B cell (primary cell): ENCODE results near the gene STARD3NL. TPM values are rescaled to one million over a fixed set of nuclear protein-coding genes. Genes with fewer than 3 reads are reported as not detected.

Experiments
- ATAC-seq: fragments of 200-7000 bp; cut with Tn5 transposase; one replicate; pipeline ENCODE4 v1.10.0; 2021; ENCODE audit warnings: low read depth, mild to moderate bottlenecking, moderate number of reproducible peaks, moderate library complexity
- CTCF ChIA-PET: fragments of 350-600 bp; sonication (Branson Sonifier 250); formaldehyde crosslinking; loops from one replicate; lab custom pipeline; 2021; ENCODE audit warnings: antibody characterized with exemption, inconsistent platforms; lab: Charles Lee
- POLR2A ChIA-PET: fragments of 350-600 bp; sonication (Branson Sonifier 250); formaldehyde crosslinking; loops from one replicate; lab custom pipeline; 2021; ENCODE audit warnings: antibody characterized with exemption; lab: Charles Lee
- DNase-seq: peaks from one replicate; pipeline ENCODE4 v3.0.0; 2013
- H2AFZ ChIP-seq: 2 replicates; pipeline ENCODE4 v1.6.1; 2012; ENCODE audit warnings: mild to moderate bottlenecking, low read depth, low read length; ENCODE audit not compliant: insufficient read depth, poor library complexity, severe bottlenecking
- H3K27ac ChIP-seq, 2 donors: 1 replicate in 1 of 2; 2 replicates in 1 of 2; pipeline ENCODE4 v1.5.1; 2012 to 2013; ENCODE audit warnings: low read length in 2 of 2, mild to moderate bottlenecking in 2 of 2, moderate library complexity in 1 of 2
- H3K27me3 ChIP-seq, 4 experiments: fragments of 200-600 bp in 1 of 4; sonication (generic) in 1 of 4; replicated peaks in 1 of 4; 1 replicate in 2 of 4; 2 replicates in 2 of 4; pipeline versions ENCODE4 v1.6.1 to v1.7.0; 2013 to 2016; ENCODE audit warnings: low read length in 3 of 4, mild to moderate bottlenecking in 2 of 4, mixed read lengths in 1 of 4, moderate library complexity in 1 of 4; ENCODE audit not compliant: insufficient read depth in 4 of 4, control insufficient read depth in 3 of 4; ENCODE audit errors: control extremely low read depth in 1 of 4
- H3K36me3 ChIP-seq, 2 experiments: replicated peaks in 1 of 2; 1 replicate in 1 of 2; 2 replicates in 1 of 2; pipeline versions ENCODE4 v1.6.1 to v1.7.1; 2013; ENCODE audit warnings: low read length in 1 of 2; ENCODE audit not compliant: insufficient read depth in 2 of 2, control insufficient read depth in 1 of 2; ENCODE audit errors: control extremely low read depth in 1 of 2, extremely low read depth in 1 of 2
- H3K4me1 ChIP-seq, 2 donors: fragments of 200-600 bp in 1 of 2; sonication (generic) in 1 of 2; 1 replicate in 1 of 2; 2 replicates in 1 of 2; pipeline versions ENCODE4 v1.5.1 to v1.6.1; 2013 to 2017; ENCODE audit warnings: low read length in 2 of 2; ENCODE audit not compliant: control insufficient read depth in 2 of 2, insufficient read depth in 2 of 2
- H3K4me2 ChIP-seq: replicated peaks from 2 replicates; pipeline ENCODE3; 2012; ENCODE audit warnings: mild to moderate bottlenecking, low read depth, low read length; ENCODE audit not compliant: poor library complexity, severe bottlenecking
- H3K4me3 ChIP-seq, 5 experiments: fragments of 200-600 bp in 1 of 5; sonication (generic) in 1 of 5; 1 replicate in 3 of 5; 2 replicates in 2 of 5; pipeline versions ENCODE4 v1.5.1 to v1.7.0; 2011 to 2016; ENCODE audit warnings: low read length in 4 of 5, mild to moderate bottlenecking in 4 of 5, low read depth in 2 of 5, control low read depth in 1 of 5, moderate library complexity in 1 of 5; ENCODE audit not compliant: insufficient read depth in 1 of 5; ENCODE audit errors: control extremely low read depth in 1 of 5, extremely low read depth in 1 of 5
- H3K79me2 ChIP-seq: fragments of 200-600 bp; sonication (generic); one replicate; pipeline ENCODE4 v1.6.0; 2016; ENCODE audit warnings: low read length; ENCODE audit not compliant: control insufficient read depth, insufficient read depth
- H3K9ac ChIP-seq: fragments of 200-600 bp; sonication (generic); 2 replicates; pipeline ENCODE4 v1.6.1; 2017; ENCODE audit warnings: mild to moderate bottlenecking, low read length, moderate library complexity
- H3K9me3 ChIP-seq, 3 donors: one replicate each; pipeline versions ENCODE4 v1.6.1 to v1.7.1; 2013; ENCODE audit warnings: low read length in 2 of 3; ENCODE audit not compliant: control insufficient read depth in 2 of 3, insufficient read depth in 1 of 3; ENCODE audit errors: control extremely low read depth in 1 of 3
- H4K20me1 ChIP-seq: 2 replicates; pipeline ENCODE4 v1.6.0; 2012; ENCODE audit warnings: mild to moderate bottlenecking, low read length; ENCODE audit not compliant: insufficient read depth, control insufficient read depth, poor library complexity, severe bottlenecking
- H3K27ac Mint-ChIP-seq: one replicate; pipeline ENCODE4 v1.8.0; 2021; ENCODE audit warnings: mixed read lengths
- H3K27me3 Mint-ChIP-seq: one replicate; pipeline ENCODE4 v1.8.0; 2021; ENCODE audit warnings: mixed read lengths
- H3K4me1 Mint-ChIP-seq: one replicate; pipeline ENCODE4 v1.8.0; 2021; ENCODE audit warnings: mixed read lengths
- H3K4me3 Mint-ChIP-seq: one replicate; pipeline ENCODE4 v1.8.0; 2021; ENCODE audit warnings: mixed read lengths
- H3K9me3 Mint-ChIP-seq: one replicate; pipeline ENCODE4 v1.8.0; 2022; ENCODE audit warnings: mixed read lengths; ENCODE audit not compliant: insufficient read depth
- CTCF ChIP-seq: fragments of 200-600 bp; IDR thresholded peaks from one replicate; pipeline ENCODE4 v1.8.0; 2022; ENCODE audit warnings: antibody characterized with exemption, mild to moderate bottlenecking
- EZH2 ChIP-seq: IDR thresholded peaks from 2 replicates; pipeline ENCODE4 v1.6.1; 2012; ENCODE audit warnings: borderline replicate concordance, low read depth, mild to moderate bottlenecking, moderate library complexity, low read length; ENCODE audit not compliant: insufficient read depth, poor library complexity, severe bottlenecking
- WGBS: methylation state at CpG from one replicate; pipeline ENCODE4 v1.1.5; 2013; ENCODE audit warnings: missing lambda C conversion rate; ENCODE audit not compliant: insufficient coverage; 5-methylcytosine and 5-hydroxymethylcytosine counted together
- intact Hi-C: fragments of 100-400 bp; cut with micrococcal nuclease; formaldehyde crosslinking; loops from one replicate; pipeline ENCODE4 v1.10.0; 2022
- polyA plus RNA-seq: library from polyadenylated mRNA; depleted of rRNA; stranded (reverse); fragments of >200 nt; gene quantifications from 2 replicates; pipeline ENCODE4 v1.2.3, GENCODE V29; 2012
- small RNA-seq: library from RNA; depleted of rRNA; stranded (forward); fragments of <200 nt; gene quantifications from one replicate; pipeline ENCODE3, GENCODE V24; 2012; ENCODE audit warnings: low replicate concordance, low read depth; ENCODE audit not compliant: insufficient read length
- total RNA-seq, 2 donors: library from RNA; stranded (reverse); fragments of 120-200 nt in 1 of 2; gene quantifications; 1 replicate in 1 of 2; 2 replicates in 1 of 2; pipeline versions ENCODE4 v1.2.3 to v1.2.4, GENCODE V29; 2013 to 2022

STARD3NL gene
- total and polyA plus RNA-seq, 2 donors (not counting 1 experiment from before 2014, with no cell fraction given): 13.4 to 24.5 TPM

GRCh38 chr7:38280000-38280399 is 102.0 kb downstream of the STARD3NL start:
- H3K4me1 Mint-ChIP-seq: no peaks in the 10 kb centered on the region
- CTCF ChIA-PET: no interaction called here
- no CpG with 5 or more reads among the region's 1 CpG for WGBS
- ATAC-seq: no peak
- H3K27ac Mint-ChIP-seq: no peak overlapping the region
- H3K4me2 ChIP-seq: no peak overlapping the region
- no peaks in the 10 kb centered on the region for H3K9me3 ChIP-seq
- TF ChIP-seq CTCF: no peak
- TF ChIP-seq EZH2: no peak
- H3K36me3 ChIP-seq: no peaks in the 10 kb centered on the region
- POLR2A ChIA-PET: no interaction called here
- no peaks in the 10 kb centered on the region for H4K20me1 ChIP-seq
- no peak overlapping the region for H2AFZ ChIP-seq
- H3K4me3 Mint-ChIP-seq: no peak overlapping the region
- peaks cover 0 to 3% (median 0%) of the 10 kb centered on the region in 4 experiments for H3K27me3 ChIP-seq
- H3K9ac ChIP-seq: no peak overlapping the region
- no peak for DNase-seq
- H3K4me3 ChIP-seq: no peak overlapping the region
- no peak overlapping the region for H3K27ac ChIP-seq
- no peaks in the 10 kb centered on the region for H3K9me3 Mint-ChIP-seq
- H3K4me1 ChIP-seq: no peaks in the 10 kb centered on the region
- intact Hi-C loops: no loop called here
- H3K79me2 ChIP-seq: no peaks in the 10 kb centered on the region
- H3K27me3 Mint-ChIP-seq: peaks cover 21% of the 10 kb centered on the region

Small RNA genes lying within 50 kb of the gene (small RNA-seq; reads per million reads assigned to genes)
- gene TRGJ1 (not detected), gene TRGJ2 (not detected), gene TRGJP (not detected), gene TRGJP1 (not detected), gene TRGJP2 (not detected)
